HG03066 (cell line): ENCODE measurements around the gene DHX8.

Experiments
- ATAC-seq: cut with Tn5 transposase; IDR thresholded peaks from one replicate; pipeline ENCODE4 v1.9.1; 2021; ENCODE audit warnings: low read depth; ENCODE audit not compliant: unreplicated experiment

DHX8 gene

DNA sequence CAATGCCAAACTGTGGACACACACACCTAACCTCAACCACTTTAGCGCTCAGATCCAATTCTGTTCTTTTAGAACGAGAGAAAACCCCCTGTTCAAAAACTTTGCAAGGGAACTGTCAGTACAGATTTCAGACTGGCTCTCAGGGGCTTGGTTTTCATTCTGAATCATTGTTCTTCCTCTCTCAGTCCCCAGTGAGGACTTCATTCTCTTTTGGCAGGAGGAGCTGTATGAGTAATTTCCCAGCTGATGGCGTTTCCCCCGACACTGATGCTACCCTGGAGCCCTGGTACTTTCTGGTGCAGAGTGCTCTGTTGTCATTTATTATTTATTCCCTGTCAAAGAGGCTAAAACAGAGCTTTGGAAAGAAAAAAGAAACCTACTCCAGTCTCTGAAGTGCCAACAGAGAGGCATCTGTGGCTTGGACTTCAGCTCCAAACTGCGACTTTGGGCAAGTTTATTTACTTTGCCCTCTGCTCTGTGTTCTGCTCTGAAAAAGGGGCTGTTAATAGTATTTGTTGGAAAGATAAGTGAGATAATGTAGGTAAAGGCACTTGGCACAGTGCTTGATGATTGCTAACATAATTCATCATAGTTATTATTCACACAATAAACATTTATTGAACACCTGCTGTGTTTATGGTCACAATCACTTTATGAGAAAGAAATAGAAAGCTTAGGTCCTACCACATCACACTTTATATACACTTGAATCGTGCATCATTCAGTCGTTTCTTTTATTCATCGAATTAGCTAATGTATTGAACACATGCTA is 34.0 kb downstream of the DHX8 start:
- ATAC-seq = no peak

DNA sequence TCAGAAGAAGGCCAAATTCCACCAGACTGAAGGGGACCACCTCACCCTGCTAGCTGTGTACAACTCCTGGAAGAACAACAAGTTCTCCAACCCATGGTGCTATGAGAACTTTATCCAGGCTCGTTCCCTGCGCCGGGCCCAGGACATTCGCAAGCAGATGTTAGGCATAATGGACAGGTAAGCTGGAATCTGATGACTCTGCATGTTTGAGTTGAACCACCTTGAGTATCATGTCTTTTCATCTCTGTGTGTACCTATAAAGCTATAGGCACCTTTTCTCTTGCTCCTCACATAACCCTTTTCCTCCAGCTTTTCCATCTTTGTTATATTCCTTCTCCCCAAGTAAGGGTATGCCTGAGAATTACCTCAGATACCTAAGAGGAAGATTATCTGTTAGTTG is 37.6 kb downstream of the DHX8 start:
- no peak for ATAC-seq

DNA sequence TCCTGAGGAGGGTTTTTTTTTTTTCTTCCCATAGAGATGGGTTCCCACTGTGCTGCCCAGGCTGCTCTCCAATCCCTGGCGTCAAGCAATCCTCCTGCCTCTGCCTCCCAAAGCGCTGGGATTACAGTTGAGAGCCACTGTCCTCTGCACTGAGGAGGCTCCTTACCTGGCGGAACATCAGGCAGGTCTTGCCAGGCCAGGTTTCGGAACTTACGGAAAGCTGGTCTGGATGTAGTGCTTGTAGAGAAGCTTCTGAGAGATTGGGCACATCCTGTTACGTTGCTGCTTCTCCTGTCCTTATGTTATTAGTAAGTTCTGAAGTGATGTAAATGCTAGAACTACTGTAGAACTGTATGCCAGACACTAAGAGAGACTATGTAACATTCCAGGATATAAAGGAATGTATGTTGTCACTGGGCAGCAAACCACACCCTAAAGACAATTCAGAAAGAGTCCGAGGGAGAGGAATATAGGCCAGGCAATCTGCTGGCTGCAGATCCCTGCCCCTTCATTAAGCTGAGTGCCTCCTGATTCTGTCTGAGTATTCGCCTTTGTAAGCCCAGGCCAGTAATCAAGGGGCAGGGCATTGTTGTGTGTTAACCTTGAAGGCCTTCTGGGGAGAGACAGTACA is 41.3 kb downstream of the DHX8 start:
- no peak for ATAC-seq

DNA sequence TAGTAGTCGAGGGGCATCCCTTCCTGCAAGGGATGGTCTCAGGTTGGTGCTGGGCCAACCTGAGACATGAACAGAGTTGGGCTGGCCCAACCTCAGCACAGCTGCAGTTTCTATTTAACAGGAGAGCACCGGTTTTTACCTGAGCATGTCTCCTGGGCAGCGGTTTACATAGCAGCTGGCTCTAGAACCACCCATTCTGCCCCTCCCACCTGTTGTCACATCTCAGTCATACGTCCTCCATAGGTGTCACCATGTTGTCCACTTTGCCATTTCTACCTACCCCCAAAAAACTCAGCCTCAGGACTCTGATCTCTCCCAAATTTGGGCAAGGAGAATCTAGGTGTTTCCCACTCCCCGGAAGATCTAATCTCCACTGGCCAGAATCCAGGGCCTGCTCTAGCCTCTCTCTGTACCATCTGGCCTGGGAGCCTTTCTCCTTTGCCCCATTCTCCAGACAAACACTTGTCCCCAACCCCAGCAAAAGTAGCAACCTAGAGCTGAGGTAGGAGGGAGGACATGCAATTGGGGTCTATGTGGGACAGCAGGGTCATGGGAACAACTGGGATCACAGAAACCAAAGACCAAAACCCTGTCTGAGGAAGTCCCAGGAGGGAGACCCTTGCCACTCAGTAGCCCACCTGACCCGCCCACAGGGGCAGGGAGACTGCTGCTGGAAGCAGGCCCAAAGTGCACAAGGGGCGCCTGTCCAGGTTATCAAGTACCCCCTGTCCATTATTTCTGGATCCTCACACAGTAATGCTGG is 43.3 kb downstream of the DHX8 start:
- no peak for ATAC-seq

DNA sequence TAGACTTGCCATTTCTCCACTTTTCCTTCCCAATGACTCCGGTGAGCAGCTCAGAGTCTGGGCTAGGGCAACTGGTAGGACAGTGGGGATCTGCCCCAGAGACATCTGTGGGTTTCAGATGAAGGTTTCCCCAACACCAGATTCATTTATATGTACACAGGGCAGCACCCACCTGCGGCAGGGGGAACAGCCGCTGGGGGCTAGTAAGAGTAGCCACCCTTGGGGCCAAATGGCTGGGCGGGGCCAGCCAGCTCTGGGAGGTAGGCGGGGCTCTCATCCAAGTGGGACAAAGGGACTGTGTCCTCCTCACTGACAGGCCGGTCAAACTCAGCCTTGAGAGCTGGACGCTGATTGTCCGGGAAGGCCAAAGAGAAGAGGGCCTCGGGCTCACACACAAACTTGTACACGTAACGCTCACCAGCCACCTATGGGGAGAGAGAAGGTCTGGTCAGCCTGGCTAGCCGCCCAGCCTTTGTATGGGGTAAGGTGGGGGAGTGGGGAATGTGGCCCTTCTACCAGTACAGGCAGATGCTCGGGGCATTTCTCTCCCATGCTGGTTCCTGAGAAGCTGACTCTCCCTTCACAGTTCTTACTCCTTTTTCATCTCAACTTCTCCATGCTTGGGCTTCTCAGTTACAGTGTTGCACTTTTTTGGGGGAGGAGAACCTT is 44.7 kb downstream of the DHX8 start:
- no peak for ATAC-seq

DNA sequence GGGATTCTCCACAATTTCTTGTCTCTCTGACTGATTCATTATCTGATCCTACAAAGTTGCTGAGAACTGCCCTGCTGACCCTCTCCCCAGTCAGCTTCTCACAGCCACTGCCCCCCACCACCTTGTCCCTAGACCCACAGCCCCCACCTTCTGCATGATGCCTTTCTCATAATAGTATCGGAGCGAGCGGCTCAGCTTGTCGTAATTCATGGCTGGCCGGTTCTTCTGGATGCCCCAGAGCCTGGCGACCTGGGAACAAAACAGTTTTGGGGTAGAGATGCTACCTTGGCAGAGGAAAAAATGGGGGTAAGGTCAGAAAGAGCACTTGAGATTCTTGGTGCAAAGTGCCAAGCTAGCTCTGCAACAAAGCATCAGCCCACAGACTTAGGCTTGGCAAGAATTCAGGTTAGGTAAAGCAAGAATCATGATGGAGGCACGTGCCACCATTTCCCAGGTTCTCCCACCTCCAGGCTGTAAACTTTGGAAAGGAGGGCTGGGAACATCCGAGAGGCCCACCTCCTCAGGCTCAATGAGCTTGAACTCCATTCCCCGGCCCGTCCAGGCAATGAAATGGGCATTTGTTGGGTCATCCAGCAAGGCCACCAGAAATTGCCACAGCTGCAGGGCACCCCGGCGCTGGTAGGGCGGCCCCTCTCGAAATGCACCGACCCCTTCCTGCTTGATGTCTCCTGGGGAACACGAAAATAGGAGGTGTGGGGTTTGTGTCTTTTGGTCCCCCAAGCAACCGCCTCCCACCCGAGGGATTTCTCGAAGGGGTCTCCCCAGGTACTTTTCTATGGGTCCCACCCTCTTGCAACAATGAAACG is 45.4 kb downstream of the DHX8 start:
- ATAC-seq = no peak

DNA sequence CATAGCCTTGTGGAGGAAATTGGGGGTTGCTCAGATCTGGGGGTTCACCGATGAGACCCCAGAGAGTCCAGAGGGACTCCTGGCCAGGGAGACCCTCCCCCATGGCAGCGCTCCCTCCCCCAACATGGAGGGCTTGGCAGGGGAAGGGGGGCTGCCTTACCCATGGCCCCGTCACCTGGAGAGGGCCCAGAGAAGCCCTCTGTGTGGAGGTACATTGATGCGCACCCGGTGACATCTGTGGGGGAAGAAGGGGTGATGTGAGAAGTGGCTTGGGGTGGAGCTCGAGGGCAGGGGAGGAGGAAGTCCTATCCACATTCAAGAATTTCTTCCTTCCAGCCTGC is 46.1 kb downstream of the DHX8 start:
- ATAC-seq = no peak

DNA sequence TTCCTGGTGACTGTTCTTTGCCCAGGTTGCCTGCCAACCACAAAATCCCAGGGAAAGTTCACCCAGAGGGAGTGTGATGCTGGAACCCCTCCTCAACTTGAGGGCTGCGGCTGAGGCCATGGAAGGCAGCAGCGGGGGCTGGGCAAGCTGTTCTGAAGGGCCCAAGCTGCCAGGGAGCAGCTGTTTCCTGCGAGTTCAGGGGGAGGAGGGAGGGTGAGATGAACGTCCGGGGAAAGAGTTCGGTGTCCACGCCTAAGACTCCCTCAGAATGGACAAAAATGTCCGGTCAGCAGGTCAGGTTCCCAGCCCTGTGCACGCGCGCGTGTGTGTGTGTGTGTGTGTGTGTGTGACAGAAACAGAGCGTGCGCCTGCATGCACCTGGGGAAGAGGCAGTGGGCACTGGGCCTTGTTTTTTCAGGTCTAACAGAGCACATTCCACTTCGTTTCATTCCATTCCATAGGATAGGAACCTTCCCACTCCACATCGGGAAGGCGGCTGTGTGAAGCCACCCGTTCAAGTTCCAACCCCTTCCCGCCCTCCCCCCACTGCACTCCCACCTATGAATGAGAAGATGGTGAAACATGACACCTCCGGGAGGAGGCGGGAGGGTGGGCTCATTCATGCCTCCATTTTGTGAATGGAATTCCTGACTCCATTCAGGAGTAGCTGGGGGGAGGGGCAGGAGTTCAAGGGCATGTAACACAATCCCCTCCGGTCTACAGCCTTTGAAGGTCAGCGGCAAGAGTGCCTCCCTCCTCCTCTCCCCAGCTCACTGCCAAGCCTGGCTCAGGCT is 46.7 kb downstream of the DHX8 start:
- no peak for ATAC-seq

DNA sequence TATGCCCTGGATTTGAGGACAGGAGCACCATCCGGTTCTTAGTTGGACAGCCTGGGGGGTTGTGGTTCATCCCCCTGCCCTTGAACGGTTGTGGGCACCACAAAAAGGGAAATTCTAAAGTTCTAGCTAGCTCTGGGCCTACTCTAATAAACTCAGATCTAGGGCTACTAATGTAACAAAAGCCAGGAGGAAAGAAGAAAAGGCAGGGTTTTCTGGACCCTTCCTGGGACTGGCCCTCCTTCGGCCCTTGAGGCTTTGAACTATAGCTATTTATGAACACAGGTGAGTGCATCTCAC is 47.3 kb downstream of the DHX8 start:
- no peak for ATAC-seq

DNA sequence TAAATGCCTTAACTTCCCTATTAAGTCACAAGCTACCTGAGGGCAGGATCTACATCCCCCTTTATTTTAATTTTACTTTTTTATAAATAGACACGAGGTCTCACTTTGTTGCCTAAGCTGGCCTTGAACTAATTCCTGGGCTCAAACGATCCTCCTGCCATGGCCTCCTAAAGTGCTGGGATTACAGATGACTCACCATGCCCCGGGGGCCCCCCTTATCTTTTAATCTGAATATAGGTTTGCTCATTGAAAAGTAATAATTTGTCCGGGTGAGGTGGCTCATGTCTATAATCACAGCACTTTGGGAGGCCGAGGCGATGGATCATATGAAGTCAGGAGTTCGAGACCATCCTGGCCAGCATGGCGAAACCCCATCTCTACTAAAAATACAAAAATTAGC is 48.2 kb downstream of the DHX8 start:
- no peak for ATAC-seq

DNA sequence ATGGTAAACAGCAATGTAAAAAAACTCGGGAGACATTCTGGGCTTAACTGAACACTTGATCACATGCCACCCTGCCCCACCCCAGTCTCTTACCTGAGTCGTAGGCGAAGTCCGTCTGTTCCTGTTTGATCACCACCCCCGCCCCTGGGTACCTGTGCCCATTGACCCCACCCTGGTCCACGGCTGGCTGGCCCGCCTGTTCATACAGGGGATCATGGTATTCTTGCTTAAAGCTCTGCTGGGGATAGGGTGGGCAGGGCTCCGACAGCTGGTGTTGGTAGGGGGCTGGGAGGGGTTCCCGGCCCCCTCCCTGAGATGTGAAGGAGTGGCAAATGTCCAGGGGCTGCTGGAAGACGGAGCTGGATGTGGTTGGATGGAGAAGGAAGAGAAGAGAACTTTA is 48.8 kb downstream of the DHX8 start:
- no peak for ATAC-seq

DNA sequence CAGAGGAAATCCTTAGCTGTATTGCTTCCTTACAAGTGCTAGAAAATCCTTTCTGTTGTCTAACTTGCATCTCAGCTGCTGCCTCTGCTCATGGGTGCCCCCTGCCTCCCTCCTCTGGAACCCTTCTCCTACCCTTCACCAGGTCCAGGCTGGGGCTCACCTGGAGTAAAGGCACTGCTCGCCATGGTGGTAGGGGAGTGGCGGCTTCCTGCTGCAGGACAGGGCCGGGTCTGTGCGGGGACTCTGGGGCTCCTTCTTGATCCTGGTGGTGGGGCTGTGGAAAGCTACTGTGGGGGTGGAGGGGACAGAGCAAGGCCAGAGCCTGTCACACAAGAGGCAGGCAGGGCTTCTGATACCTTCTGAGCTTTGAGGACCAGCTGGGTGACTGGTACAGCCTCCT is 49.9 kb downstream of the DHX8 start:
- ATAC-seq = no peak

DNA sequence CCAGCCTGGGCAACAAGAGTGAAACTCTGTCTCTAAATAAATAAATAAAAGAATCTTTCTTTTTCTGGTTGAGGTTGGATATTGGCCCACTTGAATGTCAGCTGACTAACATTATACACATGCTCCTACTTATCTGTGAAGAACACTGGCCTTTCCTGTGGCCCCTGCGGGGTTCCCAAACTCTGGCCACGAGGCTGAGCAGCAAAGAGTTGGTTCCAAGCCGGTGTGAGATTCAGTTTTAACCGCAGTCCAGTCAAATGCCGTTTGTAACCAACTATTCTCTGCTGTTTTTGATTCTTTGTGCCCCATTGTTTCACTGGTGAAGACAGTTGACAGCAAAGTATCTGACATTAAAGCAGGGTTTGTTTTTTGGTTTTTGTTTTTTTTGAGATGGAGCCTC is 51.1 kb downstream of the DHX8 start:
- ATAC-seq = no peak

DNA sequence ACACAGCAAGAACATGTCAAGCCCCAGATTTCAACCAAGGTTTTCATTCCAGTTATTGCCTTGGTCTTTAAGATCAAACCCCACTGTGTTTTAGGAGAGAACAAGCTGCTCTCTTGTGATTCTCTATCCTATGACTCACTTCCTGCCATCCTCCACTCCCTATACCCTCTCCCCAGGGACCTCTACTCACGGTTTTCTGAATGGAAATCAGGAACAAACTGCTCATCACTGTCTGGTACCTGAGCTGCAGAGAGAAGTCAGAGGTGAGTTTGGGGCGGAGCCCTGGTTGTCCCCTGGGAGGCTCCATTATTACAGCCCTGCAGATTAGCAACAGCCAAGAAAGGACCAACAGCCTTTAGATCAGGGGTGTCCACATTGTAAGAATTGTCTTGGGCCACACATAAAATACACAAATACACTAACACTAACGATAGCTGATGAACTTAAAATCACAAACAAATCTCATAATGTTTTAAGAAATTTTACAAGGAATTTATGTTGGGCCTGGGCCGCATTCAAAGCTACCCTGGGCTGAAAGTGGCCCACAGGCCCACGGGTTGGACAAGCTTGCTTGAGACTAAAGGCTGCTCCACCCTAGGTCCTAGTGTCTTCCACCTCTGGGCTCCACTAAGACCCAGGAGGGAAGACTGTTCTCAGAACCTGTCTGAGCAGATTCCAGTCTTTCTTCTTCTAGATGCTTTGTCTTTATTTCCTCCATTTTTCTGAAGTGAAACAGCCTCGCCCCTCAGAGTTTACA is 52.6 kb downstream of the DHX8 start:
- ATAC-seq = no peak

DNA sequence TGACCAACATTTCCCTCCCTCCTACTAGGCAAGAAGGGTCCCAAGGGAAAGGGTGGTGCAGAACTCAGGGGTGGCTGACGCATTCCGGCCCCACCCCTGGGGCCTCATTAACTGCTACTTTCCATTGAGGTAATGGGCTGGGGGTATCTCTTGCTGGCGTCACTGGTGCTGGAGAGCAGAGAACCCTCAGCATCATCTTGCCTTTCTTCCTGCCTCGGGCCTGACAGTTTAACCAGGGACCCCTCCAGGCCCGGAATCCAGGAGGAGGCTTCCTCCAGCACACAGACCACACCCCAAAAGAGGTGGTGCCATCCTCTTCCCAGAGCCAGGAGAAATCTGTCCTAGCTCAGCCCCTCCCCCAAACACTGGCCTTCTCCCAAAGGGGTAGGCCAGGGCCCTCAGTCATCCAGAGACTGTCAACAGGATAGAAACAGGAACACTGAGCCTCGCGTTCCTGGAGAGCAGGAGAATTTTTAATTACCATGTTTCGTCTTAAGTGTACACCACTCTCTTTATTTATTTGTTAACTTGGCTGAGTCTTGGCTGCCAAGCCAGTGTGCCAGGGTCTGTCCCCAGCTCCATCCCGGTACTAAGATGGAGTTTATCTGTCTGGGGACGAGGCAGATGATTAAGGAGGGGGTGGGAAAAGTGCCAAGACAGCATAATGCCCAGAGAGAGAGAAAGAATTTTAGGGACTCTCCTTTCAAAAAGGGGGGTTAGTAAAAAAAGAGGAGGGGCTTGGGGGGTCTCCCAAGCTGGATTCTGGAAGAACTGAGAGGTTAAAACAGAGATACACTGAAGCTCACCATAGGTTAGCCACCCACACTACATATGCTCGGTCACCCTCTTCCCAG is 57.3 kb downstream of the DHX8 start:
- no peak for ATAC-seq

DNA sequence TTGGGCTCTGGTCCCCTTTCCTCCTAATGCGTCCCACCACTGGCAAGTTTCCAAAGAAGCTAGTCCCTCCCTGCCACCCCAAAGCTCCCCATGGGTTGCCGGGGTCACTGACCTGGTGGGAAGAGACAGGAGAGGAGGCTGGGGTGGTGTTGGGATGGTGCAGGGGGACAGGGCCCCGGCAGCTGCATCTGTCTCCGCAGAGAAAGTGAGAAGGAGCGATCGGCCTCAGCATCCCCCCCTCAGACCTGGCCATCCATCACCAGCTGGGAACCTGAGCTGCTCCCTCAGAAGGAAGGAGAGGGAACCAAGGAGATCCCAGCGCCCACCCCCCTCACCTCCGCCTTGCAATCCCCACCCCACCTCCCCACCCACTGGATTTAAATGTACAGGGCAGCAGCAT is 59.1 kb downstream of the DHX8 start:
- no peak for ATAC-seq

DNA sequence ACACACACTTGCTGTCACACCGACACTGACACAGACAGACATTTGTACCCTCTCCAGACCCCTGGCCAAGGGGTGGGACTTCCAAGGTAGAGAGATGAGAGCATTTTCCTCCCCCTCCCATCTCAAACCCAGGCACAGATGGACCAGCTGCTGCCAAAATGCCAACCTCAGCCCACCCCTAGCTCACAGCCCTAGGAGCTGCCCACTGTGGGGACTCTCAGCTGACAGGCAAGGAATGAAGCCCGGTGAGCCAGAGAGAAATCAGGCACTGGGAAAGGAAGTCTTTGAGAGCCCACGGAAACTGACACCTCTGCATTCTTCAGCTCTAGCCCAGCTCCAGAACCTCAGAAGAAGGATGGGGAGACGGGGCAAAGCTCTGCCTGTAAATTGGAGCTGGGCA is 59.5 kb downstream of the DHX8 start:
- ATAC-seq = no peak
